NAMALWA (cell line): ENCODE measurements around the gene NFATC2IP.

Experiments used
- DNase-seq: peaks from one replicate; pipeline ENCODE4 v3.0.0-alpha.2; 2015; ENCODE audit warnings: low spot score

Gene NFATC2IP

GRCh38 chr16:28950648-28951409 is at the start of gene NFATC2IP:
Gene NFATC2IP, plus strand, starts transcription at chr16:28950937. Its CDS starts 75 bp downstream, at chr16:28951012.
- peak; percentile 100 for DNase-seq

- no peak for DNase-seq
These were observed 48.9 kb upstream of the NFATC2IP start for GRCh38 chr16:28901862-28902261.

DNA sequence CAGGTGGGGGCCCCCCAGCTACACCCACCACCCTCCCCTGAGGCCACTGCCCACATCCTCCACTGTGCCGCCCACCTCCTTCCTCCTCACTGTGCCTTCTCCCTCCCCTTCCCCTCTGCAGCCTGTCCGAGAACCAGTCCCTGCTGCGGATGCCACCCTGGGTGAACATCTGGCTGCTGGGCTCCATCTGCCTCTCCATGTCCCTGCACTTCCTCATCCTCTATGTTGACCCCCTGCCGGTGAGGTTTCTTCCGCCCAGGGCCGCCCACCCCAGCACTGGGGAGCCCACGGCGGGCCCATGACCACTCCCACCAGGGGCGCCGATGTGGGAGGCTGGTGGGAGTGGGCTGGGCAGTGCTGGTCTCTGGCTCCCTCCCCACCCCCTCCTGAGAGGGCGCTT is 47.8 kb upstream of the NFATC2IP start:
- peak; percentile 40 for DNase-seq

DNA sequence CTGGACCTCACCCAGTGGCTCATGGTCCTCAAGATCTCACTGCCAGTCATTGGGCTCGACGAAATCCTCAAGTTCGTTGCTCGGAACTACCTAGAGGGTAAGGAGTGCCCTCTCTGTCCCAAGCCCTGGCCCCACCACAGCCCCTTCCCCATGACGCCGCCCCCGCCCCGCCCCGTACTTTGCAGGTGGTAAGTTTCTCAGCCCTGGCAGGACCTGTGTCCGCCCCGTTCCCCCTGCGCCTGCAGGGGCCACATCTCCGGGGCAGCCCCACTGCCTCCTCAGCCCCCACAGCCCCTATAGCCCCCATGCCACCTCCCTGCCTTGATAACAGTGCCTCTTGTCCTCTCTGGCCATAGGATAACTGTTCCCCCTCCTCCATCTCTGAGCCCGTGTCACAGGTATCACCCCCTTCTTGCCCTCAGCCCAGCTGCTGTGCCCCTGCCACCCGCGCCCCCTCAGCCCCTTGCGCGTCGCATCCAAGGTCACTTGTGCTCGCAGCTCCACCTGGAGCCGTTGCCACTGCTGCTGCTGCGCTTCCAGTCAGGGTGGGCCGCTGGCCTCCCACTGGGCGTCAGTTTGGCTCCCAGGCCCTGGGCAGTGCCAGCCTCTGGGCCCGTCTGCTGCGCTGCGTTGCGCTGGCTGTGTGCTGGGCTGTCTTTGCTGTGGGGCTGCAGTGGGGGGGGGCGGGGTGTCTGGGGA is 47.2 kb upstream of the NFATC2IP start:
- no peak for DNase-seq

DNA sequence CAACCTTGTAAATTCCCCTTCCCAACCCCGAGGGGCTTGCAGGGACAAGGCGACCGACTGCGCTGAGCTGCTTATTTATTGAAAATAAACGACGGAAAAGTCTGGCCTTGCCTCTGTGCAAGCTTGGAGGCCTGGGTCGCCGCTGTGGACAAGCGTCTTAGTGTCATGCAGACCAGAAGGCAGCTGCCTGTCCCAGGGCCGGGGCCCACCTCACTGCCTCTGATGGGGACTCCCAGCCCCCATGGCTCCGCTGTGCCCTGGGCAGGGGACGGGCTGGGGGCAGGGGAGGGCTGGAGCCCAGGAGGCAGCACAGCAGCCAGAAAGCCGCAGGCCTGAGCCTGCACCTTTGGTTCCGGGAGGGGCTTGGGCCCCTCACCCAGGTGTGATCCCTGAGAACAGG is 46.4 kb upstream of the NFATC2IP start:
- DNase-seq = no peak

GRCh38 chr16:28904828-28905227 is 45.9 kb upstream of the NFATC2IP start:
- DNase-seq = no peak

DNA sequence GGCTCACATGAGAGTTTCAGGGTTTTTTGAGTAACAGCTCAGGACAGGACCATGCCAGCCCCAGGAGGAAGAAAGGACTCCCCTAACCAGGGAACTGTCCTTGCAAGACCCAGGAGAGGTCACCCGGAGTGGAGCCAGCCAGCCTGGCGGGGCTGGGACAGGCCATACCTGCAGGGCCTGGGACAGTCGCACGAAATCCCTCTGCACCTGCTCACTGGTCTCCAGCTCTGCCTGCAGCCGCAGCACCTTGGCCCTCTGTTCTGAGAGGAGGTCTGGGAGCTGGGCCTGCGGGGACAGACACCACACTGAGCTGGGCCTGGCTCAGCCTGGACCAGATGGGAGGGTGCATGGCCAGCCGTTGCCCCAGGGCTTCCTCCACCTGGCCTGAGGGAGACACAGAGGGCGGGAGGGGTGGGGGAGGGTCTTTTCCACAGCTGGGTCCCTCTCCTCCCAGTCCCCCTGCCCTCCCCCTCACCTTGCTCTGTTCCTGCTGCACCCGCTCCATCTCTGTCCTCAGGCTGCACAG is 45.4 kb upstream of the NFATC2IP start:
- no peak for DNase-seq

GRCh38 chr16:28905800-28906372 is 44.9 kb upstream of the NFATC2IP start:
- no peak for DNase-seq

- peak; percentile 84 for DNase-seq
These were observed 40.4 kb upstream of the NFATC2IP start for GRCh38 chr16:28910086-28911031.

- DNase-seq = no peak
These were observed 38.2 kb upstream of the NFATC2IP start for GRCh38 chr16:28912558-28912957.

GRCh38 chr16:28913946-28914724 is 36.6 kb upstream of the NFATC2IP start:
- no peak for DNase-seq

GRCh38 chr16:28915181-28915580 is 35.6 kb upstream of the NFATC2IP start:
- no peak for DNase-seq

DNA sequence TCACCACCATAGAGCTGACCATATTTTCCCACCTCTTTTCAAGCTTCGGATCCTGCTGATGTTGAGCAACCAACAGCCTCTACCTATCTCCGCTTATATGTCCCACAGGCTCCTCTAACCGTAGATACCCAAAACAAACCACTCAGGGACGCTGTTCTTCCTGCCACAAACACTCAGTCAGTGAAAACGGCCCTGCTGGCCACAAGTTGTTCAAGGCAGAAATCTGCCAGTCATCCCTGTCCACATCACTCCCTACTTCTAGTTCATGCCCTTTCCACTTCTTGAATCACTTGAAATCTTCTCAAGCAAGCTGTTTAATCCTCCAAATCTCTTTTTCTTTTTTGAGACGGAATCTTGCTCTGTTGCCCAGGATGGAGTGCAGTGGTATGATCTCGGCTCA is 33.6 kb upstream of the NFATC2IP start:
- no peak for DNase-seq

- no peak for DNase-seq
These were observed 32.0 kb upstream of the NFATC2IP start for GRCh38 chr16:28918698-28919097.

- DNase-seq = peak; percentile 49
These were observed 27.5 kb upstream of the NFATC2IP start for GRCh38 chr16:28923231-28923587.

GRCh38 chr16:28923652-28924398 is 26.9 kb upstream of the NFATC2IP start:
- DNase-seq = peak; percentile 96

GRCh38 chr16:28924399-28924761 is 26.4 kb upstream of the NFATC2IP start:
- DNase-seq = no peak

- peak; percentile 96 for DNase-seq
These were observed 25.9 kb upstream of the NFATC2IP start, which contains the start of gene RABEP2 for GRCh38 chr16:28924762-28925385. Gene RABEP2, minus strand, starts transcription at chr16:28925238. Its CDS starts 75 bp downstream, at chr16:28925163.

- peak; percentile 85 for DNase-seq
These were observed 25.1 kb upstream of the NFATC2IP start for GRCh38 chr16:28925386-28926228.
